Uterus (tissue), 2 donors: ENCODE measurements around the gene SAP30BP.

Experiments
- CTCF ChIP-seq, 4 experiments: fragments of 200-600 bp in 2 of 4; fragments of 450-650 bp in 2 of 4; sonication (generic) in 2 of 4; IDR thresholded peaks; one replicate each; pipeline ENCODE4 v1.5.1; 2016 to 2019; ENCODE audit warnings: antibody characterized with exemption in 4 of 4, mild to moderate bottlenecking in 2 of 4, moderate library complexity in 1 of 4
- POLR2A ChIP-seq, 2 donors: fragments of 450-650 bp; IDR thresholded peaks; one replicate each; pipeline ENCODE4 v1.6.1; 2016; ENCODE audit warnings: antibody characterized with exemption in 2 of 2, mild to moderate bottlenecking in 1 of 2, moderate library complexity in 1 of 2

GRCh38 chr17:75727391-75727790 is 60.3 kb downstream of the SAP30BP start:
- TF ChIP-seq CTCF (IDR thresholded peaks at IDR 0.05) = no peak
- no peak for TF ChIP-seq POLR2A (IDR thresholded peaks at IDR 0.05)
